Stimulated activated CD4-positive, alpha-beta T cell treated with anti-CD3 and anti-CD28 coated beads, Interleukin-4, amount 100 ng/mL, for 24 hours (primary cell): Measurements from ENCODE around the gene LUZP4.
A peak's percentile ranks its signal among the peaks of the same experiment; 100 is the strongest.
"Not testable (repeated sequence)": the region's sequence is repeated elsewhere in the genome, so short reads cannot be mapped to it uniquely, and the experiment has no call there.

ENCODE experiments used
- DNase-seq: peaks from one replicate; pipeline ENCODE4 v3.0.0-alpha.2; 2020

LUZP4 gene, protein sequence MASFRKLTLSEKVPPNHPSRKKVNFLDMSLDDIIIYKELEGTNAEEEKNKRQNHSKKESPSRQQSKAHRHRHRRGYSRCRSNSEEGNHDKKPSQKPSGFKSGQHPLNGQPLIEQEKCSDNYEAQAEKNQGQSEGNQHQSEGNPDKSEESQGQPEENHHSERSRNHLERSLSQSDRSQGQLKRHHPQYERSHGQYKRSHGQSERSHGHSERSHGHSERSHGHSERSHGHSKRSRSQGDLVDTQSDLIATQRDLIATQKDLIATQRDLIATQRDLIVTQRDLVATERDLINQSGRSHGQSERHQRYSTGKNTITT

DNA sequence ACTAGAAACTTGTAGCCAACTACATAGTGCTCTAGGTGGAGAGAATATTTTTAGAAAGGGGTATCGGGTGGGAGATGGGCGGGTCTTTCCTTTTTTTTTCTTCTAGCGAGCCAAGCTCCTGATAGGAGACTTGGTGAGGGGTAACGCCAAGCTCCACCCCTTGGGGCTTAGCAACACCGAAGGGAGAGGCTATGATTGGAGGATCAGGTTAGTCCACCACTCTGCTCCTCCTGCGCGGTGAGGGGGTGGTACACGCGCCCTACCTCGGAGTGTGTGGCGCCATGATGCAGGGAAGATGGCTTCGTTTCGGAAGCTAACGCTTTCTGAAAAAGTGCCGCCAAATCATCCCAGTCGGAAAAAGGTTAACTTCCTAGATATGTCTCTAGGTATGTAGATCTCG is at the start of gene LUZP4:
TSS of gene LUZP4 (plus strand) at position 251 of the 400 bp plus-strand sequence. CDS start at position 296, 45 bp downstream.
- DNase-seq: no peak

DNA sequence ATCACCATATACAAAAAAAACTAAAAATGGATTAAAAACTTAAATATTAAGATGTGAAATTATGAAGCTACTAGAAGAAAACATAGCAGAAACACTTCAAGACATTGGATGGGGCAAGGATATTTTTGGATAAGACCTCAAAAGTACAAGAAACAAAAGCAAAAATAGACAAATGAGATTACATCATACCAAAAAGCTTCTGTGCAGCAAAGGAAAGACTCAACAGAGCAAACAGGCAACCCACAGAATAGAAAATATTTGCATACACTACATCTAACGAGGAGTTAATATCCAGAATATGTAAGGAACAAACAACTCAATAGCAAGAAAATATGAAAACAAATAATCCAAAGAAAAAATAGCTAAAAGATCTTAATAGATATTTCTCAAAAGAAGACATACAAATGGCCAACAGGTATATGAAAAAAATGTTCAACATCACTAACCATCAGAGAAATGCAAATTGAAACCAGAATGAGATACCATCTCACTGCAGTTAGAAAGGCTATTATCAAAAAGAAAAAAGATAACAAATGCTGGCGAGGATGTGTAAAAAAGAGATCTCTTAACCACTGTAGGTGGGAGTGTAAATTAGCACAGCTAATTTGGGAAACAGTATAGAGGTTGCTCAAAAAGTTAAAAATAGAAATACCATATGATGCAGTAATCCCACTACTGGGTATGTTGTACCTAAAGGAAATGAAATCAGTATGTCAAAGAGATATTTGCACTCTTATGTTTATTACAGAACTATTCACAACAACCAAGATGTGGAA is 37.9 kb upstream of the LUZP4 start:
- no peak for DNase-seq

DNA sequence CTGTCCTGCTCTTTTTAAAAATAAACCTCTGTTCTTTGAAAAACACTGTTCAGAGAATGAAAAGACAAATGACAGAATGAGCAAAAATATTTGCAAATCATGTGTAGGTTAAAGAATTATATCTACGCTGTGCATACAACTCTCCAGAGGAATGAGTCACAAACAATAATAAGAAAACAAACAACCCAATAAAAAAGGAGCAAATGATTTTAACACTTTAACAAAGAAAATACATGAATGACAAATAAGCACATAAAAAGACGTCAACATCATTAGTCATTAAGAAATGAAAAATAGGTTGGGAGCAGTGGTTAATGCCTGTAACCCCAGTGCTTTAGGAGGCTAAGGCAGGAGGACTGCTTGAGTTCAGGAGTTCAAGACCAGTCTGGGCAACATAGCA is 34.5 kb upstream of the LUZP4 start:
- DNase-seq: no peak

DNA sequence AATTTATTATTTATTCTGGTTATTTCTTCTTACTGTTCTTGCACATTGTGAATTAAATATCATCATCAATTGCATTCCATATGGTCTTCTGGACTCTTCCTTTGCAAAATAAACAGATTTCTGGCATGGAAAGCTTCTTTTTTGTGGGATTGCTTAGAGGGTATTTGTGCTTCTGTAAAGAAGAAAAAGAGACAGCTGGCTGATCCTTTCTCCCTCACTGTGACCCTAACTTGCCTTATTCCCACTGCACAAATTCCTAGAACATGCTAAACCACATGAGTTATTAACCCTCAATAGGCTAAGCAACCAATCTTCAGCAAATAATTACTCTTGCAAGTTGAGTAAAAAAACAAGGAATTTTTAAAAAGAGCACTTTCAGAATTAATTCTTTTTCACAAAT is 31.8 kb upstream of the LUZP4 start:
- DNase-seq: no peak

DNA sequence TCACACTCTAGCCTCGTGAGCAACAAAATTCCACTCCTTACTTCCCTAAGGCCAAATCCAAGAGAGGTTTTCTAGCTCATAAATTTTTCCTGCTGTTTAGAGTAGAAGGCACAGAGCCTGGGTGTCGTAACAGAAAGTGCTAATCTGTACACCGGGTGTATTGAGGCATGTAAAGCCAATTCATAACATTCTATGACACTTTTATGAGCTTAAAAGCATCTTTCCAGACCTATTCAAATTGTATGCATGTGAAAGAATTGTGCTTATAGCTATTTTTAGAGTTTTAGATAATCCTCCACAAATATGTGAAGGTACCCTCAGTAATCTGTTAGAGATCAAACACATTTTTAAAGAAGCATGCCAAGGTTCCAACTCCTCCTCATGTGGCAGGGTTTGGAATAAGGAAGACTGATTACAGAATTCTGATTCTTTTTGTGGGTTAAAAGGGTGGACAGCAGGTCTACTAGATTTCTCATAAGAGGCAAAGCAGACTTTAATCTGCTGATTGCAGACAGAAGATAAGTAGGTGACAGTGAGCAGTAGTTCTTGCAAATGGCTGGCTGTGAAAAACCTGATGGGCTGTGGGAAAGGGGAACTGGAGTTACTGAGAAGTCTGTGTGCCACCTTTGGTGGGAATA is 30.2 kb upstream of the LUZP4 start:
- DNase-seq: no peak

DNA sequence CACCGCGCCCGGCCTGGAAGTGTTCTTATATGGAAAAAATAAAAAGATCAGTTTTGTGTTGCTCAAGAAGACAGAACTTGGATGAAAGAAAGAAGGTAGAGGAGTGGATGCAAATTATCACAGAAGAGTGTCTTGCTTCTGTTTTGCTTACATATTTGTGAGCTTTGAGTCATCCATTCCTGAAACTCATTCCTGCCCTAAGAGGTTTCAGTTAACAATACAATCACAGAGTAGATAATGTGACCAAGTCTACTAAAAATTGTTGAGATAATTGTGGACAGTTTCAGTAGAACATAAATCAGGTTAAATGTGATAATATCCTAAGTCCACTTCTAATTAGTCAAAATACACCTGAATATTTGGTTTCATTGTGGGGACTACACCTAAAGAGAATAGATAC is 29.2 kb upstream of the LUZP4 start:
- no peak for DNase-seq

DNA sequence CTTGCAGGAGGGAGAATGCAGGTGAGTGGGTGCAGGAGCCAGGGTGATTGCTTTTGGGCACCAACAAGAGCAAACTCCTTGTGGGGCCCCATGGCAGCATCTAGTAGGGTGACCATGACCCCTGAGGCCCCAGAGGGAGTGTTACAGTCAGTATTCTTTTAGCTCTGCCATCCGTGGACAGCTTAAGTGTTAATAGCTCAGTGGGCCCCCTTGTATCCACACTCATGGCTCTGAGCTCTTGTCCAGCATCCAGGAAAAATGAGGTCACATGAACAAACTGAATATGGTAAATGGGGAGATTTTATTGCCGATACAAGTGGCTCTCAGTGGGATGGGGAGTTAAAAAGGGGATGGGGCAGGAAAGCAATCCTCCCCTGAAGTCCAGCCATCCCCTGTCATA is 28.4 kb upstream of the LUZP4 start:
- DNase-seq: no peak

DNA sequence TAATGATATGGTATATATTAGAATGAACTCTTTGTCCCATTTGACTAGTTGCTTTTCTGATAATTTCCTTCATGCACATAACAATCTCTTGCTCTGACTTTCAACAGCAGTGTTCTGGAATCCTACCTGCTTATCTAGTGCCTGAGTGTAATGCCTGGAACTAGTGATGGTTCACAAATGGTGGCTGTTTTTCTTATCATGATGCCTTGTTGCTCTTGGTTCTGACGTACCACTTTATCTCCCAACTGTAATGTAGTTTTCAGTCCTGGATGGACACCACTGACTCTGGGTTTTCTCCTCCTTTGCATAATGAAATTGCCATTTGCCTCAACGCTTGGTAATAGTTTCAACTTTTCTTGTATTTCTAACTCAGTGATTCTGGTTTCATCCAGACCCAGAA is 25.5 kb upstream of the LUZP4 start:
- DNase-seq: no peak

DNA sequence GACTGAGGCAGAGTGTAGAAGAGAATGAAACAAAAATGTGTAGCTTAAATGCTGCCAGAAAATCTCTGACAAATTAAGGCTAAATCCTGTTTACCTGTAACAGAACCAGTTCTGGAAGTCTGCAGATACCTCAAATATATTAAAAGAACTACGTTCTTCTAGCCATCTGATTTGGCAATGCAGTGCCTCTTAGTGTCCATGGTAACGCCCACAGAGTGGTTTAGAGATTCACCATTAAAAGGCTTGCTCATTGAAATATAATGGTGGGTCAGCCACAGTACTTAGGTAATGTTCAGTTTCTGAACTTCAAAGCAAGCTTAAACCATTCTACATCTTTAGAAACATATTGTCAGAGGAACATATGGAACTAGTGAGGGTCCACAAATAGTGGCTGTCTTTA is 23.2 kb upstream of the LUZP4 start:
- no peak for DNase-seq

DNA sequence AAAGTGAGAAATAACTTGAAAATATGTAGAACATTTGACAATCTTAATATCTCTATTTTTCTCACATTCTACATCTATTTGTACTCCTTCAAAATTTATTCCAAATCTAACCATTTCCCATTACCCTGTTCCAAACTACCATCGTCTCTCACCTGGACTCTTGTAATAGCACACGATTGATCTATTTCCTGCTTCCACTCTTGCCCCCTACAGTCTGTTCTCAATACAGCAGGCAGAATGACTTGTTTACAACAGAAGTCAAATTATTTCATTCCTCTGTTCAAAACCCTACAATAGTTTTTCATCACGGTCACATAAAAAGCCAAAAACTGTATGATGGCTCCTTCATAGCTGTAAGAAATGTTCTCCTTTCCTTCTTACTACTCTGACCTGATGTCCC is 21.1 kb upstream of the LUZP4 start:
- DNase-seq: no peak

DNA sequence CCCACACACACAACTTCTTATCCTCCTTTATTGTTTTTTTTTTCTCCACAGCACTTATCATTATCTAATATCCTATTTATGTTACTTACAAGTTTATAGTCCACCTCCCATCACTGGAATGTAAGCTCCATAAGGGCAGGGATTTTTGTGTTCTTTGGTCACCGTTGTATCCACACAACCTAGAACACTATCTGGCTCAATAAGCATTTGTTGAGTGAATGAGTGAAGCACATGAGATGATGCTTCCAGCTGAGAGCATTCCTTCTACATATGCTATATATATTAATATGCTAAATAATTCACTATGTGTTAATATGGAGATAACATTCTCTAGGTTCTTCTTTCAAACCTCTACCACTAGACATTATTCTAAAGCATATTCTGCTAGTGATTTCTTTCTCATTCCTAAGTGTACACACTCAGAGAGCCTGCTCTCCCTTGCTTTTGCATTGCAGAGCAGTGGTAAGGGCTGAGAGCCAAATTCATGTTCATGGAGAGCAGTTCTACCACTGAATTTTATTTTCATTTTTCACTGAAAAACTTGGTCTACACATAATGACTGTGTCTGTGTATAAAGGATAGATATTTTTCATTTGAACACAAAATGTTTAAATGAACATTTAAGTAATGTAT is 20.3 kb upstream of the LUZP4 start:
- no peak for DNase-seq

DNA sequence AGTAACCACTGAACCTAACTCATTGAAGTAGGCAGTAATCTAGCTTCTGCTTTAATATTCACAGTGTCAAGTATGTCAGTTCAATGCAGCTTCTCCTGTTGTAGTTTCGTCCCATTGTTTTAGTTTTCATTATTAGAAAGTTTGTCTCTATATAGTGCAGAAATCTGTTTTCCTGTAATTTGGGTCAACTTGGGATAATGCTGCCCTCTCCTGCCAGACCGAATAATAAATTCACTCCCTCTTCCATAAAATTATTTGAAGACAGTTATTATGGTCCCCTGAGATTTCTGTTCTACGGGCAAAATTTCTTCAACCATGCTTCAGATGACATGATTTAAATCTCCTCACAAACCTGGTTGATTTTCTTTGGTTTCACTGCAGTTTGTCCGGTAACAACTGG is 4.6 kb upstream of the LUZP4 start:
- DNase-seq: no peak

DNA sequence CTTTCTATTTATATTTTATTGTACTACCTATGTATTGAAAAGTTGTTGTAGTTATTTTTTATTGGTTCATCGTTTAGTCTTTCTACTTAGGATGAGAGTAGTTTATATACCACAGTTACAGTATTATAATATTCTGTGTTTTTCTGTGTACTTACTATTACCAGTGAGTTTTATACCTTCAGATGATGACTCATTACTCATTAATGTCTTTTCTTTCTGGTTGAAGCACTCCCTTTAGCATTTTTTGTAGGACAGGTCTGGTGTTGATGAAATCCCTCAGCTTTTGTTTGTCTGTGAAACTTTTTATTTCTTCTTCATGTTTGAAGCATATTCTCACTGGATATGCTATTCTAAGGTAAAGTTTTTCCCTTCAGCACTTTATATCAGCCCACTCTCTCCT is 7.7 kb downstream of the LUZP4 start:
- DNase-seq: no peak

DNA sequence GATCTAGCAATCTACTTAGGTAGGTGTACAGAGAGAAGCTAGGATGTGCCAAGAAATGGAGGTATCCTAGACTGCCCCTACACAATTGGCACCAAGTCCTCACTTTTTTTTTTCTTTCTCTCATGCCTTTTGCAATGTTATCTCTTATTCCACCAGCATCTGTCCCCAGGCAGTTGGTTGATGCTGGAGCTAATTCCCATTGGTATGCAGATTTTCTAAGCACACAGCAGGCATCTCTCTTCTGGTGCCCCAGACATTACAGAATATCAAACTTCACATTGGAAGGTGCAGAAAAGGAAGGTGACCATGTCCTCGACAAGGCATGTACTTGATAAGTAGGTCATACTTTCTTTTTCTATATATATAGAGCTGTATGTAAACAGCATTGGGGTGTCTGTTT is 21.6 kb downstream of the LUZP4 start:
- DNase-seq: no peak

DNA sequence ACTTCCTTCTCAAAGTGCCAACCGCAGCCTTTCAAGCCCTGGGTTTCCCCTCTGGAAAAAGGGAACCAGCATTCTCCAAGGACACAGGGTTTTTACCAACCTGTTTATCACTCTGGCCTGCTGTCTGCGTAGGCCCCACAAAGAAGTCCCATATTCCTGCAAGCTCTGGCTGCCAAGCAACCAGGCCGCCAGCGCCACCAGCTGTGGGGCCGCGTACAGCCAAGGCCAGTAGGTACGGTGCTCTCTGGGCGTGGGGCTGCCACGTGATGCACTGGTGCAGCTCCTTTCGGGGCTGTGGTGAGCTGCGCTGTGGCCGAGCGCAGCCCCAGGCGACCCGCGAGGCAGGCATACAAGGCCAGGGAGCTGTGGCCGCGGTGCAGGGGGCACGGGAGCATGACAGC is 22.1 kb downstream of the LUZP4 start:
- no peak for DNase-seq

DNA sequence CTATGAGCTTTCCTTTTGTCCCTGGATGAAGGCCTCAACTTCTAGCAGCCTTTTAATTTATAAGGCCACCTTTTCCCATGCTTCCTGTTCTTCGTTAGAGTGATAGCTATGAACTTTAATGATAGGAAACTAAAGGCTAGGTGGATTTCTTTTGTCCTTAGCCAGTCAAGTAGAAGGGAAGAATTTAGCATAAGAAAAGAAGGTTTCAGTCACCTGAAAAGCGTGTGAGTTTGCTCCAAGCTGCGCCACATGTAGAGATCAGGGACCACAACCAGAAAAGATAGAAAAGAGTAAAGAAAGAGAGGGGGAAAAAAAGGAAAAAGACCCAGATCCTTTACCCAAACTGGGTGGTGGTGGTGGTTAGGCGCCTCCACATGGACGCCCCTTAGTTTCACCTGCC is 28.6 kb downstream of the LUZP4 start:
- no peak for DNase-seq

DNA sequence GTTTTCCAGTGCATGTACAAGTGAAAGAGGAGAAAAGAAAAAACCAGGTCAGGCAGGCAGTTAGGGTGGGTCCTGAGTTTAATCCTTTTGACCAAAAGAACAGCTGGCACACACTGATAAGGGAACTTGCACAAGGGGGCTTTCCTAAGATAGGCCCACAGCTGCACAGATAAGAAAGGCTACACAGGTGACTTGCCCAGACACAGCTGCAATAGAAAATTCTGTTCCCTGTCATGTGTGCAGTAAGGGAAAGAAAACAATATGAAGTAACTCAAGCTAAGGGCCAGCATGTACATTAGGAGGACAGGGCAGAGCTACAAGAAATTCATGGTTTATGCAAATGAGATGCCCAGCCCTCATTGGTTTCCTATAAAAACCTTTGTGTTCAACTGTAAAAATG is 32.9 kb downstream of the LUZP4 start:
- DNase-seq: no peak

DNA sequence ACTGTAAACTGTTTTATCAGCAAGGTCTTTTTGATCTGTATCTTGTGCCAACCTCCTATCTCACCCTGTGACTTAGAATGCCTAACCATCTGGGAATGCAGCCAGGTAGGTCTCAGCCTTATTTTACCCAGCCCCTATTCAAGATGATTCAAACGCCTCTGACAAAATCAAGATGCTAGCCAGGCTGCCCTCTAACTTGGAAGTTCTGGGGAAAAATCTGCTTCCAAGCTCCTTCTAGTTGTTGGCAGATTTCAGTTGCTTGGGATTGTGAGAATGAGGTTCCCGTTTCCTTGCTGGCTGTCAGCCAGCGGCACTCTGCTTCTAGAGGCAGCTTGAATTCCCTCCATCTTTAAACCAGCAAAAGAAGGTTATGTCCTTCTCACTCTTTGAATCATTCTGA is 34.7 kb downstream of the LUZP4 start:
- no peak for DNase-seq

DNA sequence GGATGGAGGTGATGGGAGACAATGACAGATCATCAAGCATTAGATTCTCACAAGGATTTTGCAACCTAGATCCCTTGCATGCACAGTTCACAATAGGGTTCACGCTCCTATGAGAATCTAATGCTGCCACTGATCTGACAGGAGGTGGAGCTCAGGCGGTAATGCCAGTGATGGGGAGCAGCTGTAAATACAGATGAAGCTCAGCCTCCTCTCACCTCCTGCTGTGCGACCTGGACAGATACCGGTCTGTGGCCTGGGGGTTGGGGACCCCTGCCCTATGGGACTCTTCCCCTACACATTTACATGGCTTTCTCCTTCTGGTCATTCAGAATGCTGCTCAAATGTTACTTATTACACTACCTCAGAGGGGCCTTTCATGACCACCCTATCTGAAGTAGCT is 39.8 kb downstream of the LUZP4 start:
- DNase-seq: not testable (repeated sequence)

DNA sequence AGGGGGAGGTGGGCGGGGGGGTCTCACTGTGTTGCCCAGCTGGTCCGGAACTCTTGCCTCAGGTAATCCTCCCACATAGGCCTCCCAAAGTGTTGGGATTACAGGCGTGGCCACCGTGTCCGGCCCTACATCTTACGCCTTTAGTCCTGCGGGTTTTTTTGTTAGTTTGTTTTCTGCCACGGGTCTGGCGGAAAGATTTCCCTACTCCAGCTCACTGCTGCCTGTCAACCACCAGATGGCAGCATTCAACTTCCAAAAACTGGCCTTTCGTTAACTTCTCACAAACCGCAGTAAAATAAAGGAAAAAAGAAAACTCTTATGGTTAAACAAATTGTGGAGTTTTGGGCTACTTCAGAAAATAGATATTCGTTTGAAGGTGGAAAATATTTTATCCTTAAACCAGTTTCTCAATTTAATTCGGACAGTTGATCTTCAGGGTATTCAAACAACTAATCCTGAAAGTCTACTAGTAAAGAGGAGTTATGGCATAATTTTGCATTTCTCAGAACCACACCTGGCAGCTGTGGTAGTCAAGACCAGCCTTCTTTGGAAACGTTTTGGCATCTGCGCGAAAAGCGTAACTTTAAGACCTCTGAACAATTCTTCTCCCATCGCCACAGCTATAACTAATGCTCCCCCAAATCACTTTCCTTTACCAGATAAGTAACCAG is 41.1 kb downstream of the LUZP4 start:
- peak; percentile 5 for DNase-seq

DNA sequence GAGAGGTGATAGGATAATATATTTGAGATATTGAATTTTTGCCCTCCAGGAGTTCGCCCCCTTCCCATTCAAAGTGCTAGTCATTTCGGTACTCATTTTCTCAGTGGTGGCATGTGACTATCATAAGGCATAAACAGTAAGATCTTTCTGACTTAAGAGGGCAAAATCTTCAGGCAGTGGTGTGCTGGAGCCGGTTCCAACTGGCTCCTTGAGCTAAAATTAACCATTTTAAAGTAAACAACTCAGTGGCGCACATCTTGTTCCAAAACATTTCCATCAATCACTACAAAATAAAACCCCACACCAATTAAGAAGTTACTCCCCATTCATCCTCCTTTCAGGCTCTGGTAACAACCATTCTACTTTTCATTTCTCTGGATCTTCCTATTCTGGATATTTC is 43.3 kb downstream of the LUZP4 start:
- DNase-seq: no peak

DNA sequence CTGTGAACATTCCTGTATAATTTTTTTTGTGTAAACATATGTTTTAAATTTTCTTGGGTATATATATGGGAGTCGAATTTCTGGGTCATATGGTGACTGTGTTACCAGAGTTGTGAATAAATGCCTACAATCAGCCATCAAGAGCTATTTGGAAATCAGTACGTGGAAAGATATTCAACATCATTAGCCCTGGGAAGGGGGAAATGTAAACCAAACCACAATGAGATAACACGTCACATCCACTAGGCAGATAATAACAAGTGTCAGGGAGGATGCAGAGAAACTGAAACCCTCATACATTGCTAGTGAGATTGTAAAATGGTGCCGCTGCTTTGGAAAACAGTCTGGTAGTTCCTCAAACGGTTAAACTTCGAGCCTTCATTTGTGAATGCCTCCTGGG is 43.9 kb downstream of the LUZP4 start:
- no peak for DNase-seq

DNA sequence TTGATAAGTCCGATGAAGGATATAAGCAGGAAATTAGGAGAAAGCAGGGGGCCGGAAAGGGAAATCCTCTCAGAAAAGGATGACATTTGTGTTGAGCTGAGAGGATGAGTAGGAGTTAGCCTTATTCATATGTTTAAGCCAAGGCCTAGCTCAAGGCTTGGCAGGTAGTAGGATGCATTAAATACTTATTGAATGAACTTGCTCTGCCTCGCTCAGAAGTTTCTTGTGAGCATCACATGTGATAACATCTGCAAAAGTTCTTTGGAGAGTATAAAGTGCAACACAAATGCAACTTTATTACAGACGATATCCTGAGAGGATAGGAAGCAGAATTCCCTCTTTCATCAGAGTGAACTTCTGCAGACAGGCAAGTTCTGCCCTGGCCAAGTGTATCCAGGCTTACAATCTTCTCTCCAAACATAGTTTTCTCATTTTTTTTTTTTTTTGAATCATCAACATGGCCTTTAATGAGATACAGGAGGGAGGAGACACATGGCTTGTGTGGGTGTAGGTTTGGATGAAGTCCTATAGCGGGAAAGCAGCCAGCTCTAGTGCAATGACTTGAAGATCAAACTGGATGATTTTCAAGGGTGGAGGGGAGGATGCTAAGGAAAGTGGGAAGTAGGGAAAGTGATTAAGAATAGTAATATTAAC is 48.1 kb downstream of the LUZP4 start:
- DNase-seq: no peak
